Uterus (tissue), 4 donors: ENCODE measurements around the gene PRKG1. TPM values are rescaled to one million over a fixed set of nuclear protein-coding genes. Genes with fewer than 3 reads are reported as not detected.

Experiments used
- DNase-seq, 2 donors: peaks; one replicate each; pipeline ENCODE4 v3.0.0-alpha.2; 2019 to 2020
- H3K27ac ChIP-seq, 2 donors: fragments of 200-600 bp; sonication (generic); 1 replicate in 1 of 2; 2 replicates in 1 of 2; pipeline ENCODE4 v1.5.1; 2016 to 2018
- H3K27me3 ChIP-seq, 2 donors: fragments of 200-600 bp; sonication (generic); one replicate each; pipeline ENCODE4 v1.5.1; 2018 to 2019; ENCODE audit warnings: control low read depth in 1 of 2
- H3K36me3 ChIP-seq, 2 donors: fragments of 200-600 bp; sonication (generic); one replicate each; pipeline ENCODE4 v1.5.1; 2019; ENCODE audit warnings: control low read depth in 1 of 2
- H3K4me1 ChIP-seq, 2 donors: fragments of 200-600 bp; sonication (generic); one replicate each; pipeline ENCODE4 v1.5.1; 2018 to 2019; ENCODE audit warnings: control low read depth in 1 of 2
- H3K4me3 ChIP-seq, 2 donors: fragments of 200-600 bp; sonication (generic); 1 replicate in 1 of 2; 2 replicates in 1 of 2; pipeline ENCODE4 v1.5.1; 2018 to 2019; ENCODE audit warnings: mild to moderate bottlenecking in 1 of 2
- H3K9me3 ChIP-seq, 2 donors: fragments of 200-600 bp; sonication (generic); one replicate each; pipeline ENCODE4 v1.5.1; 2019; ENCODE audit warnings: control low read depth in 1 of 2
- CTCF ChIP-seq, 4 experiments: fragments of 200-600 bp in 2 of 4; fragments of 450-650 bp in 2 of 4; sonication (generic) in 2 of 4; IDR thresholded peaks; one replicate each; pipeline ENCODE4 v1.5.1; 2016 to 2019; ENCODE audit warnings: antibody characterized with exemption in 4 of 4, mild to moderate bottlenecking in 2 of 4, moderate library complexity in 1 of 4
- POLR2A ChIP-seq, 2 donors: fragments of 450-650 bp; IDR thresholded peaks; one replicate each; pipeline ENCODE4 v1.6.1; 2016; ENCODE audit warnings: antibody characterized with exemption in 2 of 2, mild to moderate bottlenecking in 1 of 2, moderate library complexity in 1 of 2
- intact Hi-C: fragments of 100-400 bp; cut with DNase I; formaldehyde crosslinking; loops from one replicate; pipeline ENCODE4 v1.15.1; 2023; ENCODE audit warnings: low total_unique reads
- total RNA-seq, 4 donors: library from RNA; depleted of rRNA in 3 of 4; stranded (reverse); fragments of >200 nt in 3 of 4; gene quantifications; one replicate each; pipeline versions ENCODE4 v1.1.0 to v1.2.4, GENCODE V29; 2014 to 2023
- donor health status: DM: yes; HTN: yes; CAD: no.

Gene PRKG1
- total RNA-seq, 4 donors from 2014 or later: 32.4 to 136 (median 69.6) TPM

DNA sequence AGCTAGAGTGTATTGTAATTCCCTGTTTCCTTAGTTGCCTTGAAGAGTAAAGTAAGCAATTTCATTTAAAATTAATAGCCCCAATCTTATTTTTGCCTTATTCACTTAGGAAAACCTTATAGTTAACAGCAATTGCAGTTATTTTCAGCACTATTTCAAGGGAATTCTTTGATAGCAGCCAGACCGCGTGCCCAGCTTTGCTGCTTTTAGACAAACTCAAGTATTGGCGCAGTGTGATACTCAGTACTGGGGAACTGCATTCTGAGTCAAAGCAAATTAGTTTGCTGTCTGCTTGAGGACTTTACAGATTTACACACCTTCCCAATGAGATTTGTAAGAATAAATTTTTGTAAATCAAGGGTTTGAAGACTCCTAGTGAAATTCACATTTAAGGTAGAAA is 21.2 kb downstream of the PRKG1 start:
- DNase-seq: no peak
- Histone ChIP-seq H3K36me3 (no peaks in the 10 kb centered on the region), H3K9me3 (no peaks in the 10 kb centered on the region), H3K4me3 (no peak overlapping the region), H3K27me3 (no peaks in the 10 kb centered on the region), H3K4me1 (no peaks in the 10 kb centered on the region), H3K27ac (peak overlapping the region; percentile 39 to 45)
- TF ChIP-seq CTCF (IDR thresholded peaks at IDR 0.05) (no peak), POLR2A (IDR thresholded peaks at IDR 0.05) (no peak)
- intact Hi-C loops: no loop called here

DNA sequence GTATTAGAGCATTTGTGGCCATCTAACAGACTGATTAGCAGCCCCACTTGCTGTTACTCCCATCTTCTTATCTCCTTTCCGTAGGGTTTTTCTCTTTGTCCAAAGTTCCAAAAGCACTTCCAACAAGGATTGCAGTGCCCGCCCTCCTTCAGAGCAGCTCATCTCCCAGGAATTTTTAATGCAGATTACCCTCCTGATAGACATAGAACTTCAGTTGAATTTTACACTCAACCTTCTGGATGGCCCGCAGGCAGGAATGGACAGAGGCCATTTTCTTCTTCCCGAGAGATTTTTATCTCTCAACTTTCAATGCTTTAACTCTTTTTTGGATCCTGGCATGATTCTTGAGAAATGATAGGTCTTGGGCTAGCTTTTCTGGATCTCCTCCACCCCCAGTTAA is 23.3 kb downstream of the PRKG1 start:
- Histone ChIP-seq H3K27me3 (no peaks in the 10 kb centered on the region), H3K36me3 (no peaks in the 10 kb centered on the region), H3K9me3 (no peaks in the 10 kb centered on the region), H3K4me3 (no peak overlapping the region), H3K4me1 (no peaks in the 10 kb centered on the region), H3K27ac (no peak overlapping the region)
- TF ChIP-seq POLR2A (IDR thresholded peaks at IDR 0.05): no peak
- no peak for TF ChIP-seq CTCF (IDR thresholded peaks at IDR 0.05)
- intact Hi-C loops: no loop called here
- no peak for DNase-seq

GRCh38 chr10:51100221-51100620 is 25.9 kb downstream of the PRKG1 start:
- TF ChIP-seq POLR2A (IDR thresholded peaks at IDR 0.05) (no peak), CTCF (IDR thresholded peaks at IDR 0.05) (no peak)
- intact Hi-C loops: no loop called here
- Histone ChIP-seq H3K27me3 (no peaks in the 10 kb centered on the region), H3K4me1 (no peaks in the 10 kb centered on the region), H3K36me3 (no peaks in the 10 kb centered on the region), H3K4me3 (no peak overlapping the region), H3K9me3 (no peaks in the 10 kb centered on the region), H3K27ac (no peak overlapping the region)
- no peak for DNase-seq

- no peak for TF ChIP-seq POLR2A (IDR thresholded peaks at IDR 0.05)
- TF ChIP-seq CTCF (IDR thresholded peaks at IDR 0.05): no peak
- intact Hi-C loops: no loop called here
- Histone ChIP-seq H3K4me3 (no peak overlapping the region), H3K4me1 (no peaks in the 10 kb centered on the region), H3K27me3 (no peaks in the 10 kb centered on the region), H3K9me3 (no peaks in the 10 kb centered on the region), H3K27ac (no peak overlapping the region), H3K36me3 (no peaks in the 10 kb centered on the region)
- DNase-seq: no peak
Measured at GRCh38 chr10:51103554-51104217, 29.4 kb downstream of the PRKG1 start.

DNA sequence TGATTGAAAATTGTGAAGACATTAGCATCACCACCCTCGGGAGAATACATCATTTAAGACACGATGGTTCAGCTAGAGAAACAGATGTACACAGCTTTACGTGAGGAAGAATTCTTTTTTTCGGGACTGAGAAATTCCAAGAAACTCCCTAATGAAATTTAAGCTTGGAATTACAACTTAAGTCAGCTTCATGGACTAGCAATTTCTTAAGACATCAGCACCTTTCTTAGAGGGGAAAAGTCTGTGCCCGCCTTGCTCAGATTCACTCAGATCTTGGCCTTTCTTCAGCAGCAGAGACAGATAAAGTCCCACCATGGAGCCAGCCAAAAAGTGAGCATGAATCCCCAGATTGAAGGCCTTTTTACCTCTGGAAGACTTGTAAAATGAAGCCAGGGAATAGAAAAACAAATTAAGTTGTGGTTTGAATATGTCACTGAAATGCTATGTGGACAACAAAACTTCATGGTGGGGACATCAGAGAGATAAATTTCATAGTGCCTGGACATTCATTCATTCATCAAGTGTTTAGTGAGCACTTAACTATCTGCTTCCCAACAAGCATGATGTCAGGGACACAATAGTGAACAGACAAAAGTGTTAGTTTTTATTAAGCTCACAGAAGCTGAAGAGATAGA is 32.1 kb downstream of the PRKG1 start:
- H3K27ac ChIP-seq: no peak overlapping the region
- no peaks in the 10 kb centered on the region for H3K36me3 ChIP-seq
- H3K27me3 ChIP-seq: no peaks in the 10 kb centered on the region
- H3K9me3 ChIP-seq: no peaks in the 10 kb centered on the region
- intact Hi-C loops: no loop called here
- H3K4me3 ChIP-seq: no peak overlapping the region
- TF ChIP-seq CTCF (IDR thresholded peaks at IDR 0.05) (no peak), POLR2A (IDR thresholded peaks at IDR 0.05) (no peak)
- DNase-seq: no peak
- no peaks in the 10 kb centered on the region for H3K4me1 ChIP-seq
